PC-9 (cell line): Measurements from ENCODE around the gene LILRB4. TPM values are rescaled to one million over a fixed set of nuclear protein-coding genes. Genes with fewer than 3 reads are reported as not detected.

Experiments
- BruUV-seq: library from RNA; stranded (reverse); fragments of 400-500 nt; replicated peaks from 2 replicates; lab custom pipeline; 2021; lab: Mats Ljungman, UMichigan
- CTCF ChIA-PET: fragments of 300-600 bp; sonication (Branson Sonifier 250); formaldehyde crosslinking; loops from one replicate; lab custom pipeline; 2022; ENCODE audit warnings: antibody characterized with exemption; lab: Charles Lee
- POLR2A ChIA-PET: fragments of 300-600 bp; sonication (Branson Sonifier 250); formaldehyde crosslinking; loops from one replicate; lab custom pipeline; 2022; ENCODE audit warnings: antibody characterized with exemption; ENCODE audit not compliant: unreplicated experiment; lab: Charles Lee
- DNase-seq, 2 experiments: peaks; one replicate each; pipeline versions ENCODE4 v3.0.0 to v3.0.0-alpha.2; 2015 to 2022; ENCODE audit warnings: mixed read lengths in 1 of 2
- H2AFZ ChIP-seq: fragments of 200-600 bp; sonication (generic); 2 replicates; pipeline ENCODE4 v1.8.1; 2017; ENCODE audit warnings: antibody characterized with exemption
- H3F3A ChIP-seq: fragments of 200-600 bp; sonication (generic); 2 replicates; pipeline ENCODE4 v1.8.1; 2017; ENCODE audit warnings: antibody characterized with exemption, mild to moderate bottlenecking, low read depth; ENCODE audit not compliant: insufficient read depth
- H3K27ac ChIP-seq: fragments of 200-600 bp; sonication (generic); 2 replicates; pipeline ENCODE4 v1.6.1; 2016; ENCODE audit warnings: mixed run types
- H3K27me3 ChIP-seq: fragments of 200-600 bp; sonication (generic); 2 replicates; pipeline ENCODE4 v1.6.1; 2016; ENCODE audit warnings: low read depth, mixed run types; ENCODE audit not compliant: insufficient read depth
- H3K36me3 ChIP-seq: fragments of 200-600 bp; sonication (generic); 2 replicates; pipeline ENCODE4 v1.6.1; 2016; ENCODE audit warnings: low read depth, mixed run types
- H3K4me1 ChIP-seq: fragments of 200-600 bp; sonication (generic); replicated peaks from 2 replicates; pipeline ENCODE4 v1.6.1; 2016; ENCODE audit warnings: mixed run types; ENCODE audit not compliant: insufficient read depth
- H3K4me2 ChIP-seq: fragments of 200-600 bp; sonication (generic); 2 replicates; pipeline ENCODE4 v1.6.1; 2017; ENCODE audit warnings: mixed run types
- H3K4me3 ChIP-seq: fragments of 200-600 bp; sonication (generic); 2 replicates; pipeline ENCODE4 v1.6.1; 2016; ENCODE audit warnings: mixed run types
- H3K79me2 ChIP-seq: fragments of 200-600 bp; sonication (generic); 2 replicates; pipeline ENCODE4 v1.6.1; 2017; ENCODE audit warnings: low read depth, mixed run types
- H3K9me2 ChIP-seq: fragments of 200-600 bp; sonication (generic); 2 replicates; pipeline ENCODE4 v1.8.1; 2017; ENCODE audit warnings: mild to moderate bottlenecking; ENCODE audit not compliant: insufficient read depth
- H3K9me3 ChIP-seq: fragments of 200-600 bp; sonication (generic); 2 replicates; pipeline ENCODE4 v1.8.1; 2016; ENCODE audit warnings: low read depth; ENCODE audit not compliant: insufficient read depth
- H4K20me1 ChIP-seq: fragments of 200-600 bp; sonication (generic); 2 replicates; pipeline ENCODE4 v1.8.1; 2017; ENCODE audit not compliant: insufficient read depth
- EZH2 ChIP-seq: fragments of 200-600 bp; sonication (generic); IDR thresholded peaks from 2 replicates; pipeline ENCODE4 v1.8.0; 2017; ENCODE audit warnings: antibody characterized with exemption, low read depth
- intact Hi-C: fragments of 100-400 bp; cut with micrococcal nuclease; formaldehyde crosslinking; loops from one replicate; pipeline ENCODE4 v1.10.0; 2022; ENCODE audit not compliant: unreplicated experiment
- total RNA-seq: library from RNA; stranded (reverse); gene quantifications from 2 replicates; pipeline ENCODE4 v1.2.3, GENCODE V29; 2021
- TF ChIP-seq, protein P1 (sequence below): fragments of 200-600 bp; sonication (generic); conservative IDR thresholded peaks from 2 replicates; pipeline ENCODE4 v1.6.1; 2017; ENCODE audit warnings: mixed run types, antibody characterized with exemption, mild to moderate bottlenecking, moderate library complexity

LILRB4 gene
- total RNA-seq, 1 experiment from 2014 or later: not detected

DNA sequence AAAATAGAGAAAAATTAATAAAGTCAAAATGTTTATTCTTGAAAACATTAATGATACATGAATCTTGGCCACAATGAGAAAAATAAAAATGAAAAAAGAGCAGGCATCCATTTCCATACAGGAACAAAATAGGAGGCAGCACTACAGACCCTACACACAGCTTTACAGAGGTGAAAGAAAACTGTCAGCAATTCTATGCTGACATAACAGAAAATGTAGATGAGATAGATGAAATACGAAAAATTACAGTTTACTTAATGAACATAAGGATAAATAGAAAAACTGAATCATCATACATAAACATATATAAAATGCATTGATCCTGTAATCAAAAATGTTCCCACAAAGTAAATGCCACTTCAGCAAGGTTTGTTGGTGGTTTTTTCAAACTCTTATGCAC lies 5.6 kb downstream of the LILRB4 start:
- intact Hi-C loops: no loop called here
- POLR2A ChIA-PET: no interaction called here
- Histone ChIP-seq H3K9me3 (no peaks in the 10 kb centered on the region), H3F3A (no peaks in the 10 kb centered on the region), H3K27ac (no peak overlapping the region), H3K36me3 (no peaks in the 10 kb centered on the region), H3K9me2 (no peaks in the 10 kb centered on the region), H3K4me1 (no peaks in the 10 kb centered on the region), H4K20me1 (no peaks in the 10 kb centered on the region), H3K27me3 (peaks cover 86% of the 10 kb centered on the region), H2AFZ (no peak overlapping the region), H3K4me3 (no peak overlapping the region), H3K4me2 (no peak overlapping the region), H3K79me2 (no peaks in the 10 kb centered on the region)
- CTCF ChIA-PET: no interaction called here
- TF ChIP-seq, protein P1, sequence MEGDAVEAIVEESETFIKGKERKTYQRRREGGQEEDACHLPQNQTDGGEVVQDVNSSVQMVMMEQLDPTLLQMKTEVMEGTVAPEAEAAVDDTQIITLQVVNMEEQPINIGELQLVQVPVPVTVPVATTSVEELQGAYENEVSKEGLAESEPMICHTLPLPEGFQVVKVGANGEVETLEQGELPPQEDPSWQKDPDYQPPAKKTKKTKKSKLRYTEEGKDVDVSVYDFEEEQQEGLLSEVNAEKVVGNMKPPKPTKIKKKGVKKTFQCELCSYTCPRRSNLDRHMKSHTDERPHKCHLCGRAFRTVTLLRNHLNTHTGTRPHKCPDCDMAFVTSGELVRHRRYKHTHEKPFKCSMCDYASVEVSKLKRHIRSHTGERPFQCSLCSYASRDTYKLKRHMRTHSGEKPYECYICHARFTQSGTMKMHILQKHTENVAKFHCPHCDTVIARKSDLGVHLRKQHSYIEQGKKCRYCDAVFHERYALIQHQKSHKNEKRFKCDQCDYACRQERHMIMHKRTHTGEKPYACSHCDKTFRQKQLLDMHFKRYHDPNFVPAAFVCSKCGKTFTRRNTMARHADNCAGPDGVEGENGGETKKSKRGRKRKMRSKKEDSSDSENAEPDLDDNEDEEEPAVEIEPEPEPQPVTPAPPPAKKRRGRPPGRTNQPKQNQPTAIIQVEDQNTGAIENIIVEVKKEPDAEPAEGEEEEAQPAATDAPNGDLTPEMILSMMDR: no peak
- no peak for TF ChIP-seq EZH2
- DNase-seq: no peak
- BruUV-seq: no TSS peak

DNA sequence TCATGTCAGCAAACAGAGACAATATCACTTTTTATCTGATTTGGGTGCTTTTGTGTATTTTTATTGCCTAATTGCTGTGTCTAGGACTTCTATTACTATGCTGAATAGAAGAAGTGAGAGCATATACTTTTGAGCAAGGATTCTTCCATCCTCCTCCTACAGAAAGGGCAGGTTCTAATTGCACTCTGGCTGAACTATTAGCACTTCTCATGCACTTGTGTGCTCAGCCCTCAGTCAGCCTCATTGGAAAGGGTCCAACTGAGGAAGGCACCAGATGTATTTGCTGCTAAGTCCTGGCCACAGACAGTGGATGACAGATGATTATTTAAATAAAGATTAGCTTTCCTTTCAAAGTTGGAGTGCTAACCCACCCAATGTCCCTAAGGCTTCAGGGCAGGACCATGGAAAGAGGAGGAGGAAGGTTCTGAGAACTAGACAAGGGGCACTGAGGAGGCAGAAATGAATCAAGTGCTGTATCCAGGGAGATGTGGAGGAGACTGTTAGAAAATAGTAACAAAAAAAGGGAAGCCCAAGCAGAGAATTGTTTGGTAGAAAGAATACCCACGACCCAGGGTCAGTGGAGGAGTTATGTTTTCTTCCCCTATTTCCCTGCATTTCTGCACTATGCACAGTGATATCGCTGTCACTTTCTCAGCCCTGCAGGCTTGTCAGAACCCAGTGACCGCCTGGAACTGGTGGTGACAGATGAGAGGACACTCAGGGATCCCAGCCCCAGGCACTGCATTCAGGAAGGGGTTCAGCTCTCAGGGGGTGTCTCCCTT lies 8.0 kb downstream of the LILRB4 start:
- ChIA-PET POLR2A (no interaction called here), CTCF (no interaction called here)
- H3K27me3 ChIP-seq: peaks cover 63% of the 10 kb centered on the region
- H3K9me2 ChIP-seq: no peaks in the 10 kb centered on the region
- no peak overlapping the region for H3K4me3 ChIP-seq
- no peaks in the 10 kb centered on the region for H3K9me3 ChIP-seq
- no peaks in the 10 kb centered on the region for H3K79me2 ChIP-seq
- BruUV-seq: no TSS peak
- no peak overlapping the region for H3K27ac ChIP-seq
- DNase-seq: no peak
- H3K4me1 ChIP-seq: no peaks in the 10 kb centered on the region
- H3K4me2 ChIP-seq: no peak overlapping the region
- H3K36me3 ChIP-seq: no peaks in the 10 kb centered on the region
- no peaks in the 10 kb centered on the region for H3F3A ChIP-seq
- H2AFZ ChIP-seq: no peak overlapping the region
- H4K20me1 ChIP-seq: no peaks in the 10 kb centered on the region
- intact Hi-C loops: loop anchor here (10.0 kb wide), 1 partner anchor 494 kb away; the partner anchor contains the start of gene DNAAF3
- TF ChIP-seq, protein P1: no peak
- no peak for TF ChIP-seq EZH2

DNA sequence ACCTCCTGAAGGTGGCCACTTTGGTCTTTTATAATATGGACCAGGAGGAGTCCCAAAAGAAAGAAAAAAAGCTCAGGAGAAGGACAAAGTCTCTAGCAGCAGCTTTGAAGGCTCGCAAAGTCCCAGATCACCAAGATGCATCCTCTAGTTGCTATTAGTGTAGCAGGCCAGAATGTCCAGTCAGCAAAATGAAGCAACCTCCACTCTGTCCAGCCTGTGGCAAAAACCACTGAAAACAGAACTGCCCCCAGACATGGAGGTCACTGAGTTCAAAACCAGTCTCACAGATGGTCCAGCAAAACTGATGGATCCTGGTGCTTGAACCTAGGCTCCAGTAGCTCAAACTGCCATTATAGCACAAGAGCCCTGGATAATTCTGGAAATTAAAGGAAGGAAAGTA lies 10.4 kb downstream of the LILRB4 start:
- Histone ChIP-seq H3K79me2 (no peaks in the 10 kb centered on the region), H3K36me3 (no peaks in the 10 kb centered on the region), H4K20me1 (no peaks in the 10 kb centered on the region), H3K4me3 (no peak overlapping the region), H3F3A (no peaks in the 10 kb centered on the region), H3K9me3 (no peaks in the 10 kb centered on the region; the same call in 1 of the 2 replicates), H2AFZ (no peak overlapping the region), H3K27ac (no peak overlapping the region), H3K27me3 (peaks cover 57% of the 10 kb centered on the region), H3K9me2 (no peaks in the 10 kb centered on the region), H3K4me1 (no peaks in the 10 kb centered on the region), H3K4me2 (no peak overlapping the region)
- POLR2A ChIA-PET: no interaction called here
- no peak for DNase-seq
- TF ChIP-seq EZH2: no peak
- TF ChIP-seq, protein P1: no peak
- BruUV-seq: no TSS peak
- CTCF ChIA-PET: interaction anchor here (0.8 kb wide), 1 partner anchor 11 kb away, joined by 3 read pairs; the partner anchor contains the start of gene LILRB4
- intact Hi-C loops: loop anchor here (10.0 kb wide), 1 partner anchor 492 kb away; the partner anchor contains the start of gene DNAAF3
